K562 (cell line): ENCODE data around the gene ACSF2. TPM values are rescaled to one million over a fixed set of nuclear protein-coding genes. Genes with fewer than 3 reads are reported as not detected.
A peak's percentile ranks its signal among the peaks of the same experiment; 100 is the strongest.

ENCODE experiments used
- BCL6 ChIP-seq: fragments of 250-450 bp; sonication (Bioruptor Pico); IDR thresholded peaks from 2 replicates; pipeline ENCODE4 v1.4.0; 2020
- CXXC5 ChIP-seq: fragments of 250-450 bp; sonication (Bioruptor Pico); IDR thresholded peaks from 2 replicates; pipeline ENCODE4 v1.8.0; 2022; ENCODE audit warnings: inconsistent platforms, mild to moderate bottlenecking, moderate library complexity
- FOS ChIP-seq: IDR thresholded peaks from 3 replicates; pipeline ENCODE4 v1.6.1; 2011; ENCODE audit not compliant: insufficient read length; ENCODE audit errors: extremely low read depth
- FOXJ2 ChIP-seq: fragments of 200-800 bp; sonication (Bioruptor generic); IDR thresholded peaks from 2 replicates; pipeline ENCODE4 v1.6.1; 2016; ENCODE audit warnings: missing genetic modification characterization, missing compliant biosample characterization
- FUS ChIP-seq: fragments of 200-400 bp; formaldehyde crosslinking; optimal IDR thresholded peaks from 2 replicates; pipeline ENCODE3; 2017; ENCODE audit warnings: low read depth, low read length
- JUN ChIP-seq, 2 experiments: sonication (generic) in 1 of 2; formaldehyde crosslinking in 1 of 2; IDR thresholded peaks; 2 replicates each; pipeline versions ENCODE4 v1.6.1 to v1.8.0; 2012 to 2022; ENCODE audit warnings: borderline replicate concordance in 2 of 2, mild to moderate bottlenecking in 2 of 2, improper control_type of control experiment in 1 of 2, low read depth in 1 of 2, low read length in 1 of 2, missing genetic modification reagents in 1 of 2
- JUND ChIP-seq, 2 experiments: IDR thresholded peaks; 2 replicates in 1 of 2; 3 replicates in 1 of 2; pipeline ENCODE4 v1.6.1; 2011; ENCODE audit warnings: borderline replicate concordance in 2 of 2, low read depth in 2 of 2, low read length in 2 of 2, improper control_type of control experiment in 1 of 2, missing biosample characterization in 1 of 2, missing genetic modification characterization in 1 of 2, missing genetic modification reagents in 1 of 2
- KDM2B ChIP-seq: fragments of 250-450 bp; sonication (Bioruptor Pico); IDR thresholded peaks from 2 replicates; pipeline ENCODE4 v1.8.0; 2021; ENCODE audit warnings: mild to moderate bottlenecking, moderate library complexity
- MAZ ChIP-seq, 2 experiments: fragments of 450-650 bp in 1 of 2; sonication (generic) in 1 of 2; formaldehyde crosslinking; IDR thresholded peaks in 1 of 2; conservative IDR thresholded peaks in 1 of 2; 2 replicates each; pipeline versions ENCODE4 v1.4.0 to v1.5.0; 2020; ENCODE audit warnings: mild to moderate bottlenecking in 1 of 2, missing genetic modification reagents in 1 of 2
- POLR2G ChIP-seq: fragments of 200-400 bp; formaldehyde crosslinking; IDR thresholded peaks from 2 replicates; pipeline ENCODE4 v1.6.1; 2017; ENCODE audit warnings: low read depth, mild to moderate bottlenecking, antibody characterized with exemption, low read length, moderate library complexity
- SMARCA4 ChIP-seq: fragments of 450-650 bp; IDR thresholded peaks from 2 replicates; pipeline ENCODE4 v1.6.1; 2016
- SMC3 ChIP-seq: conservative IDR thresholded peaks from 2 replicates; pipeline ENCODE4 v1.6.1; 2011; ENCODE audit warnings: low read depth, low read length, improper control_type of control experiment; ENCODE audit not compliant: insufficient read depth
- TEAD1 ChIP-seq, 2 experiments: fragments of 450-650 bp in 1 of 2; sonication (generic) in 1 of 2; formaldehyde crosslinking; IDR thresholded peaks; 2 replicates each; pipeline versions ENCODE4 v1.4.0 to v1.8.0; 2020 to 2022; ENCODE audit warnings: mild to moderate bottlenecking in 2 of 2, missing genetic modification reagents in 1 of 2
- ZKSCAN1 ChIP-seq: fragments of 150-350 bp; IDR thresholded peaks from 2 replicates; pipeline ENCODE4 v1.6.1; 2016; ENCODE audit warnings: low read depth, low read length
- ZNF197 ChIP-seq: fragments of 200-800 bp; sonication (Bioruptor generic); IDR thresholded peaks from 2 replicates; pipeline ENCODE4 v1.6.1; 2016; ENCODE audit warnings: low read depth, missing genetic modification characterization, missing compliant biosample characterization
- ZNF584 ChIP-seq: fragments of 200-800 bp; sonication (Bioruptor generic); IDR thresholded peaks from 2 replicates; pipeline ENCODE4 v1.6.1; 2016; ENCODE audit warnings: low read depth, mild to moderate bottlenecking, missing genetic modification characterization, missing compliant biosample characterization
- polyA plus RNA-seq, 8 experiments: library from polyadenylated mRNA; depleted of rRNA in 4 of 8; stranded (reverse) in 5 of 8; unstranded in 3 of 8; fragments of >200 nt; fragmentation: Nextera tagmentation in 2 of 8; fragmentation: Illumina TruSeq in 1 of 8; extraction: Ambion mirVana in 2 of 8; extraction: Trizol in 1 of 8; gene quantifications; 2 replicates each; pipeline versions ENCODE4 v1.2.1 to v1.2.3, GENCODE V29; 2011 to 2014; ENCODE audit warnings: inconsistent platforms in 1 of 8, missing spikeins in 1 of 8
- total RNA-seq, 7 experiments: library from RNA; depleted of rRNA in 6 of 7; stranded (reverse); fragments of >200 nt in 6 of 7; fragmentation: Illumina TruSeq in 2 of 7; extraction: Trizol in 2 of 7; gene quantifications; 2 replicates each; pipeline versions ENCODE4 v1.2.1 to v1.2.3, GENCODE V29; 2011 to 2021; ENCODE audit warnings: low replicate concordance in 1 of 7
- TF ChIP-seq, protein P1 (sequence below): fragments of 450-650 bp; IDR thresholded peaks from 2 replicates; pipeline ENCODE4 v1.6.1; 2017; ENCODE audit warnings: antibody characterized with exemption, mild to moderate bottlenecking
- TF ChIP-seq, protein P2 (sequence below), 3 experiments: IDR thresholded peaks in 2 of 3; conservative IDR thresholded peaks in 1 of 3; 2 replicates each; pipeline ENCODE4 v1.5.1; 2011 to 2012; ENCODE audit warnings: low read length in 3 of 3, mild to moderate bottlenecking in 3 of 3, control low read depth in 2 of 3, improper control_type of control experiment in 1 of 3, inconsistent platforms in 1 of 3, low read depth in 1 of 3, mixed read lengths in 1 of 3, moderate library complexity in 1 of 3; ENCODE audit not compliant: insufficient read depth in 2 of 3

ACSF2 gene
- total and polyA plus RNA-seq, 9 of the 15 experiments (the other 6 are each of a cell fraction or from before 2014, with no cell fraction given) = 0.89 to 6.1 (median 3.5) TPM

DNA sequence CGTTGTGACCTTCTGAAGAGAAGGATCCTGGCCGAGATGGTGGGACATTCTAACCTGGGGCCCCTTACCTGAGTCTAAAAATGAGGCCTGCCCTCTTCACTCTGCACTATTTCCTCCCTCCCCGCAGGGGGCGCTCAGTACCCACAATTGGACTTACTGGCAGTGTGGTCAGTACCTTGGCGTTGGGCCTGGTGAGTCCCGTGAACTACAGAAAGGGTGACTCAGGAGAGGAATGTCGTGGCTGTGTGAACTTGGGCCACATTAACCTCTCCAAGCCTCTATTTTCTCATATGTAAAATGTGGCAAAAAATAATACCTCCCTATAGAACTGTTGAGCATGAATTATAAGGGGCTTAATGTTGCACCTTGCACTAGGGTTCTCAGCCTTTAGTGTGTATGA lies 56.5 kb downstream of the ACSF2 start (continued):
- TF ChIP-seq, protein P1, sequence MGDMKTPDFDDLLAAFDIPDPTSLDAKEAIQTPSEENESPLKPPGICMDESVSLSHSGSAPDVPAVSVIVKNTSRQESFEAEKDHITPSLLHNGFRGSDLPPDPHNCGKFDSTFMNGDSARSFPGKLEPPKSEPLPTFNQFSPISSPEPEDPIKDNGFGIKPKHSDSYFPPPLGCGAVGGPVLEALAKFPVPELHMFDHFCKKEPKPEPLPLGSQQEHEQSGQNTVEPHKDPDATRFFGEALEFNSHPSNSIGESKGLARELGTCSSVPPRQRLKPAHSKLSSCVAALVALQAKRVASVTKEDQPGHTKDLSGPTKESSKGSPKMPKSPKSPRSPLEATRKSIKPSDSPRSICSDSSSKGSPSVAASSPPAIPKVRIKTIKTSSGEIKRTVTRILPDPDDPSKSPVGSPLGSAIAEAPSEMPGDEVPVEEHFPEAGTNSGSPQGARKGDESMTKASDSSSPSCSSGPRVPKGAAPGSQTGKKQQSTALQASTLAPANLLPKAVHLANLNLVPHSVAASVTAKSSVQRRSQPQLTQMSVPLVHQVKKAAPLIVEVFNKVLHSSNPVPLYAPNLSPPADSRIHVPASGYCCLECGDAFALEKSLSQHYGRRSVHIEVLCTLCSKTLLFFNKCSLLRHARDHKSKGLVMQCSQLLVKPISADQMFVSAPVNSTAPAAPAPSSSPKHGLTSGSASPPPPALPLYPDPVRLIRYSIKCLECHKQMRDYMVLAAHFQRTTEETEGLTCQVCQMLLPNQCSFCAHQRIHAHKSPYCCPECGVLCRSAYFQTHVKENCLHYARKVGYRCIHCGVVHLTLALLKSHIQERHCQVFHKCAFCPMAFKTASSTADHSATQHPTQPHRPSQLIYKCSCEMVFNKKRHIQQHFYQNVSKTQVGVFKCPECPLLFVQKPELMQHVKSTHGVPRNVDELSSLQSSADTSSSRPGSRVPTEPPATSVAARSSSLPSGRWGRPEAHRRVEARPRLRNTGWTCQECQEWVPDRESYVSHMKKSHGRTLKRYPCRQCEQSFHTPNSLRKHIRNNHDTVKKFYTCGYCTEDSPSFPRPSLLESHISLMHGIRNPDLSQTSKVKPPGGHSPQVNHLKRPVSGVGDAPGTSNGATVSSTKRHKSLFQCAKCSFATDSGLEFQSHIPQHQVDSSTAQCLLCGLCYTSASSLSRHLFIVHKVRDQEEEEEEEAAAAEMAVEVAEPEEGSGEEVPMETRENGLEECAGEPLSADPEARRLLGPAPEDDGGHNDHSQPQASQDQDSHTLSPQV = peak; percentile 47; the same call in 1 of the 2 replicates
- TF ChIP-seq, protein P2, sequence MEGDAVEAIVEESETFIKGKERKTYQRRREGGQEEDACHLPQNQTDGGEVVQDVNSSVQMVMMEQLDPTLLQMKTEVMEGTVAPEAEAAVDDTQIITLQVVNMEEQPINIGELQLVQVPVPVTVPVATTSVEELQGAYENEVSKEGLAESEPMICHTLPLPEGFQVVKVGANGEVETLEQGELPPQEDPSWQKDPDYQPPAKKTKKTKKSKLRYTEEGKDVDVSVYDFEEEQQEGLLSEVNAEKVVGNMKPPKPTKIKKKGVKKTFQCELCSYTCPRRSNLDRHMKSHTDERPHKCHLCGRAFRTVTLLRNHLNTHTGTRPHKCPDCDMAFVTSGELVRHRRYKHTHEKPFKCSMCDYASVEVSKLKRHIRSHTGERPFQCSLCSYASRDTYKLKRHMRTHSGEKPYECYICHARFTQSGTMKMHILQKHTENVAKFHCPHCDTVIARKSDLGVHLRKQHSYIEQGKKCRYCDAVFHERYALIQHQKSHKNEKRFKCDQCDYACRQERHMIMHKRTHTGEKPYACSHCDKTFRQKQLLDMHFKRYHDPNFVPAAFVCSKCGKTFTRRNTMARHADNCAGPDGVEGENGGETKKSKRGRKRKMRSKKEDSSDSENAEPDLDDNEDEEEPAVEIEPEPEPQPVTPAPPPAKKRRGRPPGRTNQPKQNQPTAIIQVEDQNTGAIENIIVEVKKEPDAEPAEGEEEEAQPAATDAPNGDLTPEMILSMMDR (IDR thresholded peaks at IDR 0.05 in 2 of 3, conservative IDR thresholded peaks at IDR 0.05 in 1 of 3; ENCODE audit: insufficient read depth in 2 of 3, low read depth in 1 of 3, low read length in 3 of 3) = peak; percentile 96 to 97 (median 96)
- TF ChIP-seq SMC3 = peak; percentile 85
- TF ChIP-seq JUN (IDR thresholded peaks at IDR 0.05; ENCODE audit: borderline replicate concordance, low read depth, low read length) = 0 out of 2 replicates have a peak, but pooled peaks have one; percentile 68
- TF ChIP-seq JUN (CRISPR knock-in tag; IDR thresholded peaks at IDR 0.05; ENCODE audit: borderline replicate concordance) = no peak
- TF ChIP-seq ZKSCAN1 = peak; percentile 82
- no peak for TF ChIP-seq KDM2B (CRISPR knock-in tag)
- TF ChIP-seq FOS = peak; percentile 1
- peak; percentile 73; the same call in 1 of the 2 replicates for TF ChIP-seq JUND (IDR thresholded peaks at IDR 0.05; ENCODE audit: borderline replicate concordance, low read depth, low read length)
- peak; percentile 64; the same call in 1 of the 3 replicates for TF ChIP-seq JUND (tag; IDR thresholded peaks at IDR 0.05; ENCODE audit: borderline replicate concordance, low read depth, low read length)
- no peak for TF ChIP-seq BCL6 (CRISPR knock-in tag)
- no peak for TF ChIP-seq POLR2G
- no peak for TF ChIP-seq FUS
- no peak for TF ChIP-seq FOXJ2 (tag)
- TF ChIP-seq SMARCA4 = 0 out of 2 replicates have a peak, but pooled peaks have one; percentile 35
- 0 out of 2 replicates have a peak, but pooled peaks have one; percentile 50 for TF ChIP-seq ZNF197 (CRISPR knock-in tag)
- peak in 1 of 2 experiments; percentile 70; a peak in 2 of 4 replicates for TF ChIP-seq MAZ (CRISPR knock-in tag; conservative IDR thresholded peaks at IDR 0.05 in 1 of 2, IDR thresholded peaks at IDR 0.05 in 1 of 2)
- TF ChIP-seq TEAD1 (CRISPR knock-in tag; IDR thresholded peaks at IDR 0.05) = peak; percentile 50 to 79; a peak in 2 of 4 replicates
- 0 out of 2 replicates have a peak, but pooled peaks have one; percentile 11 for TF ChIP-seq CXXC5 (CRISPR knock-in tag)
- no peak for TF ChIP-seq ZNF584 (CRISPR knock-in tag)
